Measurements from ENCODE around the gene CX3CR1. TPM values are rescaled to one million over a fixed set of nuclear protein-coding genes. Genes with fewer than 3 reads are reported as not detected.

CX3CR1 gene
- total RNA-seq, 1 experiment from 2014 or later = not detected

DNA sequence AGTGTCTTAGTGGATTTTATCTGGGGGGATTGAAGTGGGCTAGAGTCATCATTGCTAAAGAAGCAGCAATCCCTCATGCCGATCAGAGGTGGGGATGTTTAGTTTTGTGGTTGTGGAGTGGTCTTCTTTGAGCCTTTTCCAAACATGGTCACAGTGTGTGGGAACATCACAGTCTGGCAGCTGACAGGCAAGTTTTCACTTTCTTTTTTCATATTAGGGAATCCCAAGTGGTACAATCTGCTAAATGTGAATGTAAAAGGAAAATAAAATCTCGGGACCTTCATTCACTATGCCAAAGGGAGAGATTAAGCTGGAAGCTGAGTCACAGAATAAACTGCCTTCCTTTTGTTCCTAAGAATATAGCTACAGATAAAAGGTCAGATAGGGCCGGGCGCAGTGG, 10.4 kb upstream of the CX3CR1 start:
- in situ Hi-C loops (cut with HindIII; ENCODE audit: low pct_unique_long_range_greater_than_20kb, low sequenced_read_pairs) (no loop called here), intact Hi-C loops (cut with micrococcal nuclease; ENCODE audit: unreplicated experiment) (loop anchor here (10.0 kb wide), 1 partner anchor 85 kb away; no protein-coding TSS in a partner anchor)
- DNase-seq (ENCODE audit: low read depth, low spot score) (no peak), ATAC-seq (no peak)
- TF ChIP-seq TCF7L2 (IDR thresholded peaks at IDR 0.05; ENCODE audit: low read depth, low read length) (no peak), POLR2AphosphoS5 (IDR thresholded peaks at IDR 0.05; ENCODE audit: low read depth, low read length) (no peak), SIN3A (IDR thresholded peaks at IDR 0.05; ENCODE audit: borderline replicate concordance, insufficient read depth, low read depth, low read length) (no peak)
- TF ChIP-seq, protein P1, sequence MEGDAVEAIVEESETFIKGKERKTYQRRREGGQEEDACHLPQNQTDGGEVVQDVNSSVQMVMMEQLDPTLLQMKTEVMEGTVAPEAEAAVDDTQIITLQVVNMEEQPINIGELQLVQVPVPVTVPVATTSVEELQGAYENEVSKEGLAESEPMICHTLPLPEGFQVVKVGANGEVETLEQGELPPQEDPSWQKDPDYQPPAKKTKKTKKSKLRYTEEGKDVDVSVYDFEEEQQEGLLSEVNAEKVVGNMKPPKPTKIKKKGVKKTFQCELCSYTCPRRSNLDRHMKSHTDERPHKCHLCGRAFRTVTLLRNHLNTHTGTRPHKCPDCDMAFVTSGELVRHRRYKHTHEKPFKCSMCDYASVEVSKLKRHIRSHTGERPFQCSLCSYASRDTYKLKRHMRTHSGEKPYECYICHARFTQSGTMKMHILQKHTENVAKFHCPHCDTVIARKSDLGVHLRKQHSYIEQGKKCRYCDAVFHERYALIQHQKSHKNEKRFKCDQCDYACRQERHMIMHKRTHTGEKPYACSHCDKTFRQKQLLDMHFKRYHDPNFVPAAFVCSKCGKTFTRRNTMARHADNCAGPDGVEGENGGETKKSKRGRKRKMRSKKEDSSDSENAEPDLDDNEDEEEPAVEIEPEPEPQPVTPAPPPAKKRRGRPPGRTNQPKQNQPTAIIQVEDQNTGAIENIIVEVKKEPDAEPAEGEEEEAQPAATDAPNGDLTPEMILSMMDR (IDR thresholded peaks at IDR 0.05) = no peak
- TF ChIP-seq, protein P2, sequence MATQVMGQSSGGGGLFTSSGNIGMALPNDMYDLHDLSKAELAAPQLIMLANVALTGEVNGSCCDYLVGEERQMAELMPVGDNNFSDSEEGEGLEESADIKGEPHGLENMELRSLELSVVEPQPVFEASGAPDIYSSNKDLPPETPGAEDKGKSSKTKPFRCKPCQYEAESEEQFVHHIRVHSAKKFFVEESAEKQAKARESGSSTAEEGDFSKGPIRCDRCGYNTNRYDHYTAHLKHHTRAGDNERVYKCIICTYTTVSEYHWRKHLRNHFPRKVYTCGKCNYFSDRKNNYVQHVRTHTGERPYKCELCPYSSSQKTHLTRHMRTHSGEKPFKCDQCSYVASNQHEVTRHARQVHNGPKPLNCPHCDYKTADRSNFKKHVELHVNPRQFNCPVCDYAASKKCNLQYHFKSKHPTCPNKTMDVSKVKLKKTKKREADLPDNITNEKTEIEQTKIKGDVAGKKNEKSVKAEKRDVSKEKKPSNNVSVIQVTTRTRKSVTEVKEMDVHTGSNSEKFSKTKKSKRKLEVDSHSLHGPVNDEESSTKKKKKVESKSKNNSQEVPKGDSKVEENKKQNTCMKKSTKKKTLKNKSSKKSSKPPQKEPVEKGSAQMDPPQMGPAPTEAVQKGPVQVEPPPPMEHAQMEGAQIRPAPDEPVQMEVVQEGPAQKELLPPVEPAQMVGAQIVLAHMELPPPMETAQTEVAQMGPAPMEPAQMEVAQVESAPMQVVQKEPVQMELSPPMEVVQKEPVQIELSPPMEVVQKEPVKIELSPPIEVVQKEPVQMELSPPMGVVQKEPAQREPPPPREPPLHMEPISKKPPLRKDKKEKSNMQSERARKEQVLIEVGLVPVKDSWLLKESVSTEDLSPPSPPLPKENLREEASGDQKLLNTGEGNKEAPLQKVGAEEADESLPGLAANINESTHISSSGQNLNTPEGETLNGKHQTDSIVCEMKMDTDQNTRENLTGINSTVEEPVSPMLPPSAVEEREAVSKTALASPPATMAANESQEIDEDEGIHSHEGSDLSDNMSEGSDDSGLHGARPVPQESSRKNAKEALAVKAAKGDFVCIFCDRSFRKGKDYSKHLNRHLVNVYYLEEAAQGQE (IDR thresholded peaks at IDR 0.05; ENCODE audit: insufficient read depth in 1 of 2, low read depth in 2 of 2, low read length in 1 of 2) = no peak
- Histone ChIP-seq H3K4me3 (ENCODE audit: low read depth in 2 of 2, low read length in 2 of 2) (no peak overlapping the region), H3K27ac (ENCODE audit: low read length) (no peak overlapping the region), H3K36me3 (ENCODE audit: control insufficient read depth, insufficient read depth, low read length) (no peaks in the 10 kb centered on the region), H3K4me1 (ENCODE audit: control insufficient read depth, insufficient read depth, low read length) (no peaks in the 10 kb centered on the region), H3K27me3 (ENCODE audit: control insufficient read depth, insufficient read depth, low read length) (no peaks in the 10 kb centered on the region), H3K9me3 (ENCODE audit: control insufficient read depth, insufficient read depth, low read depth, low read length) (no peaks in the 10 kb centered on the region)
- ChIA-PET CTCF (interaction anchor here (0.7 kb wide), 1 partner anchor 12 kb away, joined by 5 read pairs; no protein-coding TSS in a partner anchor), POLR2A (no interaction called here)
- BruUV-seq (replicated peaks) = no TSS peak

DNA sequence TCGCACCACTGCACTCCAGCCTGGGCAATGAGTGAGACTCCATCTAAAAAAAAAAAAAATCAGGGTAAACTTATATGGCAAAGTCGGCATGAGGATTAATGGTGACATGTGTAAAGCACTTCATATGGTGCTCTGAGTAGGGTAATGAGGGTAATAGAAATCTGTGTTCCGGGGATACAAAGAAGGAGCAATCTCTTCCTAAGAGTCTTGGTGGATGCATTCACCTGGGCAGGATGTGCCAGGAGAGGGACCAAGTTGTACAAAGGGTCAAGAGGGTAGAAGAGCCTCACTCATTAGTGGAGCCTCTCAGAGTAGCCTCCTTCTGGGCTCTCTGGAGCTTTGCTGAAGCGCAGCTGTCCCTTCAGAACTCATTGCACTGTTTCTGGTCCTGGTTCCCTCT, 9.3 kb upstream of the CX3CR1 start:
- no peaks in the 10 kb centered on the region for H3K4me1 ChIP-seq (ENCODE audit: control insufficient read depth, insufficient read depth, low read length)
- intact Hi-C loops (cut with micrococcal nuclease; ENCODE audit: unreplicated experiment) (loop anchor here (5.0 kb wide), 3 partner anchors 82 to 187 kb away; no protein-coding TSS in a partner anchor), in situ Hi-C loops (cut with HindIII; ENCODE audit: low pct_unique_long_range_greater_than_20kb, low sequenced_read_pairs) (no loop called here)
- H3K36me3 ChIP-seq (ENCODE audit: control insufficient read depth, insufficient read depth, low read length) = no peaks in the 10 kb centered on the region
- no peak overlapping the region for H3K4me3 ChIP-seq (ENCODE audit: low read depth in 2 of 2, low read length in 2 of 2)
- ChIA-PET POLR2A (no interaction called here), CTCF (interaction anchor here (1.3 to 2.0 kb wide), 3 partner anchors 96 to 162 kb away, joined by 6 to 10 read pairs (median 9); partner anchors contain the start of gene XIRP1)
- H3K27me3 ChIP-seq (ENCODE audit: control insufficient read depth, insufficient read depth, low read length) = no peaks in the 10 kb centered on the region
- no peak overlapping the region for H3K27ac ChIP-seq (ENCODE audit: low read length)
- DNase-seq (ENCODE audit: low read depth, low spot score) (no peak), ATAC-seq (no peak)
- TF ChIP-seq, protein P2 (IDR thresholded peaks at IDR 0.05; ENCODE audit: insufficient read depth in 1 of 2, low read depth in 2 of 2, low read length in 1 of 2) = no peak
- TF ChIP-seq SIN3A (IDR thresholded peaks at IDR 0.05; ENCODE audit: borderline replicate concordance, insufficient read depth, low read depth, low read length) (no peak), POLR2AphosphoS5 (IDR thresholded peaks at IDR 0.05; ENCODE audit: low read depth, low read length) (no peak), TCF7L2 (IDR thresholded peaks at IDR 0.05; ENCODE audit: low read depth, low read length) (no peak)
- TF ChIP-seq, protein P1 (IDR thresholded peaks at IDR 0.05) = no peak
- H3K9me3 ChIP-seq (ENCODE audit: control insufficient read depth, insufficient read depth, low read depth, low read length) = no peaks in the 10 kb centered on the region
- no TSS peak for BruUV-seq (replicated peaks)

Data from Panc1 (cell line).